ENCODE data around the gene BCOR.

Gene BCOR

GRCh38 chrX:40012039-40012867, 85.5 kb downstream of the BCOR start:
- no peak for DNase-seq
- TF ChIP-seq POLR2A (IDR thresholded peaks at IDR 0.05; ENCODE audit: low read length) = no peak
- TF ChIP-seq GATA1 (IDR thresholded peaks at IDR 0.05; ENCODE audit: low read depth, low read length) = no peak

DNA sequence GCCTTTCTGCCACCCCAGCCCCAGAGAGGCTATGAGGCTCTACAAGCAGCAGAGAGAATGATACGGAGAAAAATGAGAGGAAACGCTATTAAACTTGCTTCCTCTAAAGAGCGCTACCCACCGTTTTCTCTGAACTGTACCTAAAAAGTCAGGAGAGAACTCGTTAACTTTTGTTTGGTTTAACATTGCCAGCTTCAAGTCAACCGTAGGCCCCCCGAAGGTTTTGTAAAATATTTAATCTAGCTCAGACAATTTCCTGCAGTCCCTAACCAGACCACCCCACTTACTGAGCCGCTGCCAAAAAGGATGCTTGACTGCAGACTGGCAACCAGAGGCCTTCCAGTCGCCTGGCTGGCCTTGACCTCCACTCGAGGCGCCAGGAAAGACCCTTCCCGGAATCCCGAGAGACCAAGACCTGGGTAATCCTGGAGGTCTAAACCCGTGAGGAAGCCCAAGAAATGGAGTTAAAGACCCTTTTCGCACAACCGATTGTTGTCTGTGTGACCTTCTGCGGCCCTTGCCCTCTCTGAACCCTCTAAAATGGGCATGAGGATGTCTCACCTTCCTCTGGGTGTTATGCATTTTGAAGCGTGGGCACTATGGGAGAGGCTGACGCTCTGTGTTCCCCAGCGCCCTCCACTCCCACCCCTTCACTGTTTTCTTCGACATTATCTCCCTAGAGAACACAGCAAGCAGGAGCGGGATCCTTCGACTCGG, 86.3 kb downstream of the BCOR start:
- no peak for DNase-seq
- TF ChIP-seq POLR2A (IDR thresholded peaks at IDR 0.05; ENCODE audit: low read length) = no peak
- TF ChIP-seq GATA1 (IDR thresholded peaks at IDR 0.05; ENCODE audit: low read depth, low read length) = no peak

GRCh38 chrX:40010550-40011321, 87.0 kb downstream of the BCOR start:
- no peak for DNase-seq
- TF ChIP-seq GATA1 (IDR thresholded peaks at IDR 0.05; ENCODE audit: low read depth, low read length) (no peak), POLR2A (IDR thresholded peaks at IDR 0.05; ENCODE audit: low read length) (no peak)

DNA sequence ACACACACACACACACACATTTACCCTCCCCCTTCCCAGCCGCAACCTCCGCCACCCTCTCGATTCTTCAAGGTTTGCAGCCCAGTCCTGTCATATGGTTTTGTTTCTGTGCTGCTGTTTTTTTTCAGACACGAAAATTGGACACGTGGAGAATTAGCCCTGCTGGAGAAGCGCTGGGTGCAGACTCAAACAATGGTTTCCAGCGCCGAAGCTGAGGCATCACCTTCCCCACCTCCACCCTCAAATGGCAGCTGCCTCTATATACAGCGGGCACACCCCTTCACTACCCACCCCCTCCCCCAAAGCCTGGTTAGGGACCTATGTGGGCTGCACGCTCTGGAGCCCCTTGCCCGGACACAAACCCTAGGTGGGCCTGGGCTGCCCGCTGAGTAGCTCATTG, 87.9 kb downstream of the BCOR start:
- DNase-seq = no peak
- TF ChIP-seq POLR2A (IDR thresholded peaks at IDR 0.05; ENCODE audit: low read length) (no peak), GATA1 (IDR thresholded peaks at IDR 0.05; ENCODE audit: low read depth, low read length) (no peak)

GRCh38 chrX:40009462-40009851, 88.3 kb downstream of the BCOR start:
- no peak for TF ChIP-seq POLR2A (IDR thresholded peaks at IDR 0.05; ENCODE audit: low read length)
- TF ChIP-seq GATA1 (IDR thresholded peaks at IDR 0.05; ENCODE audit: low read depth, low read length) = no peak
- DNase-seq = no peak

DNA sequence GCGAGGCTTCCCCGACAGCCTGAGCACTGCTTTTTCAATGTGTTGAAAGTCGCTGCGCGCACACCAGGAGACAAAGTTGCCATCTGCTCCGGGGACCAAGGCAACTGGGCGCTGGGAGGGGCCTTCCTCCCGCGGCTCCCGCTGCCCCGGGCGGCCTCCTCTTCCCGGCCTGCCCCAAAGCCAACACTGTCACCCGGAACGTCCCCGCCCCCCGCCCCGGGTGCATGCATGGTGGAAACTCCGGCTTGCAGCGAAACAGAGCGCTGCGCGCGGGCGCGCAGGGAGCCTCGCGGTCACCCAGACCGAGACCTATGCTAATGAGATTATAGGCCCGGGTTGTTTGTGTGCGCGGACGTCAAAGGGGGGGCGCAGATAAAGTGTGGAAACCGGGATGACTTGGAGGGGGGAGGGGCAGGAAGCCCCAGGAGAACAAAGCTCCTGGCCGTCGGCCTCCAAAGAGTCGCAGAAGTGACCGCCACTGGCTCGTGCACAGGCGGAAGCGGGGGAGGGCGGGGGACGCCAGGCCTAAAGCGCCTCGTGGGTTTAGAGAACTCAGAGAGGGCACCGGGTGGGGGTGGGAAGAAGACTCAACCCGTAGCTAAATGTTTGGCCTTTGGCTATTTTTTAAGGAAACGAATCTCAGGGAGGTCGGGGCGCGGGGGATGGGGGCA, 88.8 kb downstream of the BCOR start:
- TF ChIP-seq POLR2A (IDR thresholded peaks at IDR 0.05; ENCODE audit: low read length) = no peak
- no peak for TF ChIP-seq GATA1 (IDR thresholded peaks at IDR 0.05; ENCODE audit: low read depth, low read length)
- DNase-seq = no peak

- DNase-seq = no peak
- TF ChIP-seq GATA1 (IDR thresholded peaks at IDR 0.05; ENCODE audit: low read depth, low read length) = no peak
- no peak for TF ChIP-seq POLR2A (IDR thresholded peaks at IDR 0.05; ENCODE audit: low read length)
Observed at GRCh38 chrX:40007756-40008705, 89.7 kb downstream of the BCOR start.

- DNase-seq = no peak
- TF ChIP-seq POLR2A (IDR thresholded peaks at IDR 0.05; ENCODE audit: low read length) = no peak
- TF ChIP-seq GATA1 (IDR thresholded peaks at IDR 0.05; ENCODE audit: low read depth, low read length) = no peak
Observed at GRCh38 chrX:40007131-40007755, 90.5 kb downstream of the BCOR start.

- DNase-seq = peak; percentile 1 to 3
- TF ChIP-seq GATA1 (IDR thresholded peaks at IDR 0.05; ENCODE audit: low read depth, low read length) (no peak), POLR2A (IDR thresholded peaks at IDR 0.05; ENCODE audit: low read length) (no peak)
Observed at GRCh38 chrX:40006106-40007017, 91.4 kb downstream of the BCOR start.

DNA sequence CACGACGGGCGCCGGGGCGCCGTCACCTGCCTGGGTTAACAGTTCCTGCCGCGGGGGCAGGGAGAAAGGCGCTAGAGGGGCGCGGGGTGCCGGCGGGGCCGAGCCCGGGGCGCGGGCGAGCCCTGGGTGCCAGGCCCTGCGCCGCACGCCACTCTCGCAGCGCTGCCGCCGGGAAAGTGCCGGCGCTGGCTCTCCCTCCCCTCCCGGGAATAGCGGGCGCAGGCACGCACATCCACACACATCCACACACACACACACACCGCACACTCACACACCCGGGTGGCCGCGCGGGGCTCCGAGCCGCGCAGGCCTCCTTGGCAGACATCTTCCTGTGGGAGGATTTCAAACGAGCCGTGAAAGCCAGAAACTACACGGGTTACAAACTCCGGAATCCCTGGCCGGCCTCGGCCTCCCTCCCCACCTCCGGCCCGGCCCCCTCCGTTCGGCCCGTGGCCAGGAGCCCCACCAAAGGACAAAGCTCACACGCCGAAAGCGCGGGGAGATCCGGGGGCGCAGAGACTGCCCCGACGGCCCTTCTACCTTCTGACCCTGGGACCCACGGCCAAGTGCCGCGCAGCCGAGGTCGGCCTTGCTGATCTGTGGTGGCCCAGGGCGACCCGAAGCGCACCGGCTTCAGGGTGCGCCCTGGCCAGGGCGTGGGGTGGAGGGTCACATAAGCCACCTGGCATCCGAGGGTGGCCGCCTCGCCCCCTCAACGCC, 92.3 kb downstream of the BCOR start:
- no peak for DNase-seq
- no peak for TF ChIP-seq POLR2A (IDR thresholded peaks at IDR 0.05; ENCODE audit: low read length)
- no peak for TF ChIP-seq GATA1 (IDR thresholded peaks at IDR 0.05; ENCODE audit: low read depth, low read length)

DNA sequence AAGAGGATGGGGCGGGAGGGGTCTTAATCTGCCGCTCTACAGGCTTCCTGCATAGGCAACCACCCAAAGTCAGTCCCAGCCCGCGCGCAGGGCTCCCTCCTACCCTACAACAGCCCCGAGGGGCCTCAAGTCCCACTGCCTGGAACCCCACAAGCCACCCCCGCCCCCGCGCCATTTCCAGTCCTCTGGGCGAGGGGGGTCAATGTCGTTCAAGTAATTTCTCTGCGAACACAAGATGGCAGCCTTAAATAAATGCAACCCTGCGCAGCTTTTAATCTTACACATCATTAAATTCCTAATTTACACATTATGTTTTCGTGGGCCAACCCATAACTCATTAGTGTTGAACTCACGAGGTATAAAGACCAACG, 92.9 kb downstream of the BCOR start:
- TF ChIP-seq GATA1 (IDR thresholded peaks at IDR 0.05; ENCODE audit: low read depth, low read length) (no peak), POLR2A (IDR thresholded peaks at IDR 0.05; ENCODE audit: low read length) (no peak)
- DNase-seq = no peak

Measured in erythroblast (primary cell).